Ascending aorta (tissue), 2 donors: ENCODE results near the gene LIN28A. TPM values are rescaled to one million over a fixed set of nuclear protein-coding genes. Genes with fewer than 3 reads are reported as not detected.
"Not testable (repeated sequence)": the region's sequence is repeated elsewhere in the genome, so short reads cannot be mapped to it uniquely, and the experiment has no call there.

Source experiments
- DNase-seq, 2 donors: peaks; one replicate each; pipeline ENCODE4 v3.0.0-alpha.2; 2019; ENCODE audit warnings: low spot score in 2 of 2
- H3K27ac ChIP-seq, 2 donors: fragments of 200-600 bp; sonication (generic); one replicate each; pipeline ENCODE4 v1.5.1; 2016 to 2017; ENCODE audit warnings: mild to moderate bottlenecking in 1 of 2
- H3K27me3 ChIP-seq: fragments of 200-600 bp; sonication (generic); one replicate; pipeline ENCODE4 v1.5.1; 2017
- H3K36me3 ChIP-seq, 2 donors: fragments of 200-600 bp; sonication (generic); one replicate each; pipeline ENCODE4 v1.5.1; 2016
- H3K4me1 ChIP-seq, 2 donors: fragments of 200-600 bp; sonication (generic); one replicate each; pipeline ENCODE4 v1.5.1; 2016 to 2017; ENCODE audit warnings: mild to moderate bottlenecking in 1 of 2
- H3K4me3 ChIP-seq, 2 donors: fragments of 200-600 bp; sonication (generic); one replicate each; pipeline ENCODE4 v1.5.1; 2016 to 2017; ENCODE audit warnings: mild to moderate bottlenecking in 1 of 2
- H3K9me3 ChIP-seq, 2 donors: fragments of 200-600 bp; sonication (generic); one replicate each; pipeline ENCODE4 v1.5.1; 2016
- intact Hi-C: fragments of 100-400 bp; cut with DNase I; formaldehyde crosslinking; loops from one replicate; pipeline ENCODE4 v1.15.1; 2023
- total RNA-seq: library from RNA; depleted of rRNA; stranded (reverse); fragments of >200 nt; gene quantifications from one replicate; pipeline ENCODE4 v1.1.0, GENCODE V29; 2016
- TF ChIP-seq, protein P1 (sequence below), 3 experiments: fragments of 200-600 bp in 2 of 3; fragments of 450-650 bp in 1 of 3; sonication (generic) in 2 of 3; IDR thresholded peaks; one replicate each; pipeline ENCODE4 v1.5.1; 2016 to 2019; ENCODE audit warnings: antibody characterized with exemption in 3 of 3, mild to moderate bottlenecking in 1 of 3, moderate library complexity in 1 of 3

The LIN28A gene
- total RNA-seq, 1 donor from 2014 or later, result not detected

GRCh38 chr1:26378879-26379251, 31.8 kb upstream of the LIN28A start:
- no peak overlapping the region for H3K27ac ChIP-seq
- H3K27me3 ChIP-seq, result no peaks in the 10 kb centered on the region
- TF ChIP-seq, protein P1, sequence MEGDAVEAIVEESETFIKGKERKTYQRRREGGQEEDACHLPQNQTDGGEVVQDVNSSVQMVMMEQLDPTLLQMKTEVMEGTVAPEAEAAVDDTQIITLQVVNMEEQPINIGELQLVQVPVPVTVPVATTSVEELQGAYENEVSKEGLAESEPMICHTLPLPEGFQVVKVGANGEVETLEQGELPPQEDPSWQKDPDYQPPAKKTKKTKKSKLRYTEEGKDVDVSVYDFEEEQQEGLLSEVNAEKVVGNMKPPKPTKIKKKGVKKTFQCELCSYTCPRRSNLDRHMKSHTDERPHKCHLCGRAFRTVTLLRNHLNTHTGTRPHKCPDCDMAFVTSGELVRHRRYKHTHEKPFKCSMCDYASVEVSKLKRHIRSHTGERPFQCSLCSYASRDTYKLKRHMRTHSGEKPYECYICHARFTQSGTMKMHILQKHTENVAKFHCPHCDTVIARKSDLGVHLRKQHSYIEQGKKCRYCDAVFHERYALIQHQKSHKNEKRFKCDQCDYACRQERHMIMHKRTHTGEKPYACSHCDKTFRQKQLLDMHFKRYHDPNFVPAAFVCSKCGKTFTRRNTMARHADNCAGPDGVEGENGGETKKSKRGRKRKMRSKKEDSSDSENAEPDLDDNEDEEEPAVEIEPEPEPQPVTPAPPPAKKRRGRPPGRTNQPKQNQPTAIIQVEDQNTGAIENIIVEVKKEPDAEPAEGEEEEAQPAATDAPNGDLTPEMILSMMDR (IDR thresholded peaks at IDR 0.05), result no peak
- H3K4me1 ChIP-seq, result no peaks in the 10 kb centered on the region
- no peak for DNase-seq
- no peaks in the 10 kb centered on the region for H3K36me3 ChIP-seq
- intact Hi-C loops, result no loop called here
- no peak overlapping the region for H3K4me3 ChIP-seq
- no peaks in the 10 kb centered on the region for H3K9me3 ChIP-seq

DNA sequence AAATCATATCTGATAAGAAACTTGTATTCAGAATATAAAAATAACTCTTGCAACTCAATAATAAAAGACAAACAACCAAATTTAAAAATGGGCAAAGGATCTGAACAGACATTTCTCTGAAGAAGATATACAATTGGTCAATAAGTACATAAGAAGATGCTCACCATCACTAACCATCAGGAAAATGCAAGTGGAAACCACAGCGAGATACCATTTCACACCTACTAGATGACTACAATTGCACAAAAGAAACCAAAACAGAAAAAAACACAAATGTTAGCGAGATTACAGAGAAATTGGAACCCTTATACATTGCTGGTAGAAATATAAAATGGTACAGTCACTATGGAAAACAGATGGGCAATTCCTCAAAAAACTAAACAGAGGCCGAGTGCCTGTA, 26.5 kb upstream of the LIN28A start:
- H3K36me3 ChIP-seq, result no peaks in the 10 kb centered on the region
- no peak overlapping the region for H3K27ac ChIP-seq
- DNase-seq, result no peak
- no peaks in the 10 kb centered on the region for H3K4me1 ChIP-seq
- H3K27me3 ChIP-seq, result no peaks in the 10 kb centered on the region
- intact Hi-C loops, result no loop called here
- no peaks in the 10 kb centered on the region for H3K9me3 ChIP-seq
- no peak overlapping the region for H3K4me3 ChIP-seq
- TF ChIP-seq, protein P1 (IDR thresholded peaks at IDR 0.05), result no peak

DNA sequence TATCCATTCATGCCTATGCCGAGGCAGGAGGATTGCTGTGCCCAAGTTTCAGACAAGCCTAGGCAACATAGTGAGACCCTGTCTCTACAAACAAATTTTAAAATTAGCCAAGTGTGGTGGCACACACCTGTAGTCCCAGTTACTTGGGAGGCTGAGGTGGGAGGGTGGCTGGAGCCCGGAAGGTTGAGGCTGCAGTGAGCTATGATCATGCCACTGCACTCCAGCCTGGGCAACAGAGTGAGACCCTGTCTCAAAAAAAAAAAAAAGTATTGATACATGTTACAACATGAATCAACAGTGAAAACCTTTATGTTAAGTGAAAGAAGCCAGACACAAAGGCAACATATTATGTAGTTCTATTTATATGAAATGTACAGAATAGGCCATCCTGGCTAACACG, 25.6 kb upstream of the LIN28A start:
- DNase-seq, H3K27ac ChIP-seq, H3K4me3 ChIP-seq, H3K36me3 ChIP-seq, H3K27me3 ChIP-seq, intact Hi-C loops, H3K4me1 ChIP-seq, H3K9me3 ChIP-seq: not testable (repeated sequence)

DNA sequence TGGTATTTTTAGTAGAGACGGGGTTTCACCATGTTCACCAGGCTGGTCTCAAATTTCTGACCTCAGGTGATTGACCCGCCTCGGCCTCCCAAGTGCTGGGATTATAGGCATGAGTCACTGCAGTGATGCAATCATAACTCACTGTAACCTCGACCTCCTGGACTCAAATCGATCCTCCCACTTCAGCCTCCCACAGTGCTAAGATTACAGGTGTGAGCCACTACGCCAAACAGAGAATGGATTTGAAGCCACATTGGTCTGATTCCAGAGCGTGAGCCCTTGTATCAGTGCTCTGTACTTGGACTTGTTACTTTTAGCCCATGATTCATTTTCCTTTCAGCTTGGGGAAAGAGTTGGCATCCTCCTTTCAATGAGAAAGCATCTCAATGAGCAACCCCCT, 23.2 kb upstream of the LIN28A start:
- Histone ChIP-seq H3K4me1 (no peaks in the 10 kb centered on the region), H3K27me3 (no peaks in the 10 kb centered on the region), H3K9me3 (no peaks in the 10 kb centered on the region), H3K27ac (no peak overlapping the region), H3K36me3 (no peaks in the 10 kb centered on the region), H3K4me3 (no peak overlapping the region)
- DNase-seq, result no peak
- TF ChIP-seq, protein P1 (IDR thresholded peaks at IDR 0.05), result no peak
- intact Hi-C loops, result no loop called here

DNA sequence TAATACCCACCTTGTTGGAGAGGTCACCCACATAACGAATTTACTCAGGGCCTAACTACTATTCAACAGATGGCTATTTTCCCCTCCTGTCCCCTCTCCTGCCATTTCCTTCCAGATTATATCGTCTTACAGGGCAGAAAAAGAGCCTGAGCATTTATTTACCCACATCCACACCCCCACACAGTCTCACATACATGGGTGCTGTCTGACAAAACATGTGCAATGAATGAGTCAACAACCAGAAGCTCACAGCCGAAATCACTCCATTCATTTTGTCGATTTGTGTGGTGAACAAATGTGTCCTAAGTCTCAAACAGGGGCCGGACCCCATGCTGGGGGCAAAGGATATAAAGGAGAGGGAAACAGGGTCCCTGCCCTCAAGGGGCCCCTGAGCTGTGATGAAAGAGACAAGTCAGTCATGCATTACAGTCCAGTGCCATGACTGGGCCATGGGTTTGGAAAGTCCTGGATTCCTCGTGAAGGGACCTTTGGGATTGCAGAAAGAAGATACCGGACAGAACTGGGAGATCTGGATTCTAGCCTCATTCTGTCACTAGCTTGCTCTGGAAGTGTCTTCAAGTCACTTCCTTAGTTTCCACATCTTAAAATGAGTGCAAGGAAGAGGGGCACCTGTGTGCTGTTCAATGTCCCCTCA, 21.7 kb upstream of the LIN28A start:
- TF ChIP-seq, protein P1 (IDR thresholded peaks at IDR 0.05), result no peak
- no peak for DNase-seq
- H3K9me3 ChIP-seq, result no peaks in the 10 kb centered on the region
- no peak overlapping the region for H3K27ac ChIP-seq
- H3K4me1 ChIP-seq, result no peaks in the 10 kb centered on the region
- intact Hi-C loops, result no loop called here
- no peaks in the 10 kb centered on the region for H3K36me3 ChIP-seq
- no peak overlapping the region for H3K4me3 ChIP-seq
- H3K27me3 ChIP-seq, result no peaks in the 10 kb centered on the region

DNA sequence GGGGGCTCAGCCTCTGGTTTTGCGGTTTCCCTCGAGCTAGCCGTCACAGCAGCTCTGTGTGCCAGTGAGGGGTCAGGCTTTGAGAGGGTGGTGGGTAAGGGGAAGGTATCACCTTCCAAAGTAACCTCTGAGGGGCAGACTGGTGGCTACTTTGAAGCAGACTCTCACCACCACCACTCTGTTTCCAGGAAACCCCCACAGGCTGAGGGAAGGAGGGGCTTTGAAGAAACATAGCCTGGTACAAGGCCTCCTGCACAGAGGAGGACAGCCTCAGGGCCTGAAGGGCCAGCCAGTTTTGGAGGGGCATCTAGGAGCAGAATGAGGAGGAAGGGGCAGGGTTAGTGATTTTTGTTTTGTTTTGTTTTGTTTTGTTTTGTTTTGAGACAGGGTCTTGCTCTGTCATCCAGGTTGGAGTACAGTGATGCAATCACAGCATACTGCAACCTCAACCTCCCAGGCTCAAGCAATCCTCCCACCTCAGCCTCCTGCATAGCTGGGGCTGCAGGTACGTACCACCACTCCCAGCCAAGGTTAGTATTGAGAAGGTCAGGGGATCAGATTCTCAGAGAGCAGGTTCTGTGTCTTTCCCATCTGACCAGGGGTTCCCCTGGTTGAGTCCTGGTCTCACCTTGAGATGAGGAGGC, 20.9 kb upstream of the LIN28A start:
- Histone ChIP-seq H3K27ac (no peak overlapping the region), H3K36me3 (no peaks in the 10 kb centered on the region), H3K9me3 (no peaks in the 10 kb centered on the region), H3K27me3 (no peaks in the 10 kb centered on the region), H3K4me1 (no peaks in the 10 kb centered on the region), H3K4me3 (no peak overlapping the region)
- no peak for DNase-seq
- intact Hi-C loops, result no loop called here
- TF ChIP-seq, protein P1 (IDR thresholded peaks at IDR 0.05), result no peak
